Thymus (tissue), 11 donors: Measurements from ENCODE around the gene BSG. TPM values are rescaled to one million over a fixed set of nuclear protein-coding genes. Genes with fewer than 3 reads are reported as not detected.
"Not testable (repeated sequence)": the region's sequence is repeated elsewhere in the genome, so short reads cannot be mapped to it uniquely, and the experiment has no call there.

Source experiments
- DNase-seq, 9 donors: peaks; one replicate each; pipeline ENCODE4 v3.0.0-alpha.2; 2013; ENCODE audit warnings: low spot score in 9 of 9, low read depth in 6 of 9, missing footprints in 1 of 9
- H3K27ac ChIP-seq, 2 donors: one replicate each; pipeline ENCODE4 v1.5.1; 2013; ENCODE audit warnings: control low read depth in 1 of 2, low read depth in 1 of 2, low read length in 1 of 2, mild to moderate bottlenecking in 1 of 2, moderate library complexity in 1 of 2
- H3K27me3 ChIP-seq, 2 donors: one replicate each; pipeline ENCODE4 v1.5.1; 2013; ENCODE audit warnings: low read length in 1 of 2; ENCODE audit not compliant: control insufficient read depth in 2 of 2, insufficient read depth in 1 of 2
- H3K36me3 ChIP-seq, 2 donors: one replicate each; pipeline ENCODE4 v1.5.1; 2013; ENCODE audit warnings: low read length in 1 of 2, mild to moderate bottlenecking in 1 of 2, moderate library complexity in 1 of 2; ENCODE audit not compliant: control insufficient read depth in 2 of 2, insufficient read depth in 2 of 2
- H3K4me1 ChIP-seq, 2 donors: one replicate each; pipeline ENCODE4 v1.5.1; 2013; ENCODE audit warnings: low read length in 2 of 2; ENCODE audit not compliant: control insufficient read depth in 2 of 2, insufficient read depth in 2 of 2
- H3K4me3 ChIP-seq, 2 donors: one replicate each; pipeline ENCODE4 v1.5.1; 2013; ENCODE audit warnings: low read length in 2 of 2, control low read depth in 1 of 2, mild to moderate bottlenecking in 1 of 2
- H3K9me3 ChIP-seq, 2 donors: one replicate each; pipeline ENCODE4 v1.5.1; 2013; ENCODE audit warnings: low read length in 1 of 2, mild to moderate bottlenecking in 1 of 2; ENCODE audit not compliant: control insufficient read depth in 2 of 2, insufficient read depth in 1 of 2
- WGBS: extraction: QIAGEN DNeasy Blood & Tissue Kit; methylation state at CpG from one replicate; pipeline ENCODE4 v1.1.7; 2013; 5-methylcytosine and 5-hydroxymethylcytosine counted together
- polyA plus RNA-seq: library from polyadenylated mRNA; stranded (reverse); fragments of 200-250 nt; gene quantifications from one replicate; pipeline ENCODE4 v1.2.3, GENCODE V29; 2013
- total RNA-seq: library from RNA; stranded (reverse); fragments of 120-200 nt; gene quantifications from one replicate; pipeline ENCODE4 v1.2.4, GENCODE V29; 2013
- donor health status: healthy.

Gene BSG
- total and polyA plus RNA-seq, 2 donors, result 141 to 155 TPM

DNA sequence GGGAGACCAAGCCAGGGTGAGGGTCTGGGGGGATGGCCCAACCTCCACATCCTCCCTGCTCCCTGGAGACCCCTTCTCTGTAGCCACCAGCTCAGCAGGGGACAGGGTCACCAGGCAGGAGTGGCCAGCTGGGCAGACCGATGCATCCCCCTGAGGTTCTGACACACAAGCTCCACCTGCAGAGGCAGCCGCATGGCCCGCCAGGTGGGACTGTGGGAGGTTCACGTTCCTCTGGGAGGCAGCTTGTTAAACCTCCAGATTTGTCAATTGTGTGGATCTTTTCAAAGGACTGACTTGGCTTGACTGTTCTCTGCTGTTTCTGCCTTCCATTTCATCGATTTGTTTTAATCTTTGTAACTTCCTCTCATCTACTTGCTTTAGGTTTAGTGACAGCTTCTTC is 52.9 kb downstream of the BSG start:
- peaks cover 42 to 69% of the 10 kb centered on the region in 2 donors for H3K36me3 ChIP-seq

DNA sequence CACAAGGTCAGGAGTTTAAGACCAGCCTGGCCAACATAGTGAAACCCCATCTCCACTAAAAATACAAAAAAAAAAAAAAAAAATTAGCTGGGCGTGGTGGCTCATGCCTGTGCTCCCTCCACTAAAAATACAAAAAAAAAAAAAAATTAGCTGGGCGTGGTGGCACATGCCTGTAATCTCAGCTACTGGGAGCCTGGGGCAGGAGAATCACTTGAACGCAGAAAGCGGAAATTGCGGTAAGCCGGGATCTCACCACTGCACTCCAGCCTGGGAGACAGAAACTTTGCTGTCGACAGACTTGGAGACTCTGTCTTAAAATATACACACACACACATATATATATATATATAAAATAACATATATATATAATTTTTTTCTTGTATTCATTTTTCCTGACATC is 54.2 kb downstream of the BSG start:
- 97% methylated on average over 7 of the region's 7 CpGs for WGBS
- not testable (repeated sequence) for H3K27me3 ChIP-seq, DNase-seq, H3K9me3 ChIP-seq, H3K4me3 ChIP-seq, H3K27ac ChIP-seq, H3K4me1 ChIP-seq
- peaks cover 47 to 63% of the 10 kb centered on the region in 2 donors for H3K36me3 ChIP-seq

More for the DNA sequence above, 52.9 kb downstream of the BSG start:
- H3K27ac ChIP-seq, result no peak overlapping the region
- H3K4me3 ChIP-seq, result no peak overlapping the region
- no peak for DNase-seq
- H3K27me3 ChIP-seq, result no peaks in the 10 kb centered on the region
- no peaks in the 10 kb centered on the region for H3K9me3 ChIP-seq
- WGBS, result 95% methylated on average over 5 of the region's 5 CpGs
- H3K4me1 ChIP-seq, result no peaks in the 10 kb centered on the region

DNA sequence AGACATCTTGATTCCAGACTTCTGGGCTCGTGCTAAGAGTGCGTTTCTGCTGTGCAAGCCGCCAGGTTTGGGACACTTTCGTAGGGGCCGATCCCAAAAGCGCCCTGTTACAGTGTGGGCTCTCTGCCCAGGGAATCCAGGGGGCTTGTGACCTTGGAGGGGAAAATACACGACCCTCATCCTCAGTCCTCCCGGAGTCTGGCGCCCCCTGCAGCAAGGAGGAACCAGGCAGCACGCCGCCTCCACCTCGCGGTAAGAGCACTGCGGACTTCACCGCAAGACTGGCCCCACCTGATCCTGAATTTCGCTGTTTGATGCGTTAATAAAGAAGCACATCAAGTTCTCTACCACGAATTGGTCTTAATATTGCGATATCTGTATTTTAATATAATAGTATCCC is 55.8 kb downstream of the BSG start:
- peaks cover 0 to 4% of the 10 kb centered on the region in 2 donors for H3K9me3 ChIP-seq
- no peak overlapping the region for H3K27ac ChIP-seq

DNA sequence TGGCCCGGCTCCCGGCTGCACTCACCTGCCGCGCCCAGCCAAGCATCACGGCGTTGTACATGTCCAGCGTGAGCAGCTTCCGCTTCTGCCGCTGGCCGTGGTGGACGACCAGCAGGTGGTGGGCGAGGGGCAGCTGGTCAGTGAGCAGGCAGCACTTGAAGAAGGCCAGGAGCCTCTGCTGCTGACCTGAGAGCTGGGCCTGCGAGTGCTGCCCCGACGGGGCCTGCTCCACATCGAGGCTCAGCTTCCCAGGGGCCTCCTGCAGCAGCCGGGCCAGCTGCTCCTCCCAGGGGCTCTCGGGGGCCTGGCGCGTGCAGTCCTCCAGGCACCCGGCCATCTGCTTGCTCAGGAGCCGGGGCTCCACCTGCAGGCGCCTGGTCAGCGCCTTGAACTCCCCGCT is 57.1 kb downstream of the BSG start:
- 95% methylated on average over 25 of the region's 25 CpGs for WGBS
- H3K4me3 ChIP-seq, H3K9me3 ChIP-seq, H3K27me3 ChIP-seq, H3K27ac ChIP-seq, DNase-seq: not testable (repeated sequence)
- Histone ChIP-seq H3K4me1 (peaks cover 17% of the 10 kb centered on the region in 2 donors), H3K36me3 (peaks cover 34 to 37% of the 10 kb centered on the region in 2 donors)

More for the DNA sequence above, 55.8 kb downstream of the BSG start:
- 93% methylated on average over 19 of the region's 19 CpGs for WGBS
- Histone ChIP-seq H3K4me1 (peaks cover 9% of the 10 kb centered on the region in 2 donors), H3K36me3 (peaks cover 37 to 47% of the 10 kb centered on the region in 2 donors), H3K27me3 (no peaks in the 10 kb centered on the region), H3K4me3 (no peak overlapping the region)
- no peak for DNase-seq

DNA sequence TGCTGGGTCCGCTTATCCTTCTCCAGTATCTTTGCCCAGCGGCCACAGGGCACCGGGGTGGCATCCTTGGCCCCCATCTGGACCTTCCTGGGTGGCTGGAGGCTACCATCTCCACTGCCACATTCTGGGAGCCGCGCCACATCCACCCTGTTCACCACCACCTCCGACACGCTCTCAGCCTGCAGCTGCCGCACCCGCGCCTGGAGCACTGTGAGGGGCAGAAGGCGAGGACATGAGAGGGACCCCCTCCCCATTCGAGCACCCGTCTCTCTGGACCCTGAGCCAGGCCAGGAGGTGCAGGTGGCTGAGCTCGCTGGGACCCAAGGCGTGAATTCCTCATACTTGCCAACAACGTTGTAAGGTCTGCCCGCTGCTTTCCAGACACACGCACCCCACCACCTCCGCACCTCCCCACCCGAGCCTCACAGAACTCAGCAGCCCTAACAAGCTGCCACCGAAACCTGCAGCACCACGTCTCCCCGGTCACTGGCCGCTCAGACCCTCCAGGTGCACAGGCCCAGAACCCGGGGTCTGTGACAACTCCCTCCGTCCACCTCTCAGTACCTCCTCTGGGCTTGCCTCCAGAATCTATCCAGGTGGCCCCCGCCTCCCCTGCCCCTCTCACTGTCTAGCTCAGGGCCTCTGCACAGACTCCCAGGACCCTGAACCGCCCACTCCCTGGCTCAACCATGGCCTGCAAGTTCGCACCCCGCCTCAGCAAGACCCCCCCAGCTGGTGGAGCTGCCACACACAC is 57.7 kb downstream of the BSG start:
- peaks cover 27 to 35% of the 10 kb centered on the region in 2 donors for H3K36me3 ChIP-seq
- H3K4me3 ChIP-seq, result no peak overlapping the region
- H3K4me1 ChIP-seq, result peaks cover 17% of the 10 kb centered on the region in 2 donors
- no peaks in the 10 kb centered on the region for H3K27me3 ChIP-seq
- no peak overlapping the region for H3K27ac ChIP-seq
- DNase-seq, result no peak
- 96% methylated on average over 30 of the region's 30 CpGs for WGBS
- H3K9me3 ChIP-seq, result peaks cover 0 to 5% of the 10 kb centered on the region in 2 donors

DNA sequence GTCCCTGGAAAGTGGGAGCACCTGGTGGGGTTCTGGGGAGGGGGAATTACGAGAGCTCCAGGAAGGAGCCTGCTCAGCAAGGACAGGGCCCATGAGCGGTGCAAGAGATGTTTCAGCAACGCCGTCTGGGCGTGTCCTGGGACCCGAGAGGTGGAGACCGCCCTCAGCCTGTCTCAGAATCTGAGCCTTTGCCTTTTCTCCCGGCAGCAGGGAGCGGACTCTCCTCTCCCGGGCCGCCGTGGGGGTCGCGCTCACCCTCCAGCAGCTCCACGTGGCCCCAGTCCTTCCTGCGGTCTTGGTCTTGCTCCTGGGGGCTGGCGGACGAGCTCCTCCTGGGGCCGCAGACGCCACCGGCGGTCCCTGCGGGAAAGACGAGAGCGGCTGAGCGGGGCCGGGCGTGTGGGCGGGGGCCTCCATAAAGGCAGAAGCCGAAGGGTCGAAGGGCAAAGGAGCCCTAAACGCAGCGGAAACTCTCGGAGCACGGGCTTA is 60.2 kb downstream of the BSG start:
- peak in 2 of 9 donors; percentile 11 to 36 for DNase-seq

More for the DNA sequence above, 60.2 kb downstream of the BSG start:
- peaks cover 23% of the 10 kb centered on the region in 2 donors for H3K36me3 ChIP-seq
- H3K4me1 ChIP-seq, result peaks cover 17% of the 10 kb centered on the region in 2 donors
- H3K4me3 ChIP-seq, result peak overlapping the region; percentile 90 to 91
- peaks cover 0 to 2% of the 10 kb centered on the region in 2 donors for H3K27me3 ChIP-seq
- 10% methylated on average over 35 of the region's 35 CpGs for WGBS
- peak overlapping the region; percentile 43 to 80 for H3K27ac ChIP-seq
- peaks cover 0 to 5% of the 10 kb centered on the region in 2 donors for H3K9me3 ChIP-seq

Other genes starting within 250 kb of the BSG start
- gene MIER2, start 227.8 kb upstream of the BSG start, total RNA-seq, result 8.7 TPM
- gene MIER2, start 227.8 kb upstream of the BSG start, polyA plus RNA-seq, result 24.9 TPM
- 0.38 TPM for gene C2CD4C, start 163.4 kb upstream of the BSG start, total RNA-seq
- gene C2CD4C, start 163.4 kb upstream of the BSG start, polyA plus RNA-seq, result 0.59 TPM
- gene SHC2, start 111.6 kb upstream of the BSG start, total RNA-seq, result 1.1 TPM
- gene SHC2, start 111.6 kb upstream of the BSG start, polyA plus RNA-seq, result 5.2 TPM
- 1.4 TPM for gene MADCAM1, start 76.1 kb upstream of the BSG start, total RNA-seq
- 0.27 TPM for gene MADCAM1, start 76.1 kb upstream of the BSG start, polyA plus RNA-seq
- 20.4 TPM for gene TPGS1, start 65.1 kb upstream of the BSG start, total RNA-seq
- 14.3 TPM for gene TPGS1, start 65.1 kb upstream of the BSG start, polyA plus RNA-seq
- 48.0 TPM for gene CDC34, start 40.8 kb upstream of the BSG start, total RNA-seq
- 72.0 TPM for gene CDC34, start 40.8 kb upstream of the BSG start, polyA plus RNA-seq
- 57.1 TPM for gene GZMM, start 28.5 kb upstream of the BSG start, total RNA-seq
- 28.0 TPM for gene GZMM, start 28.5 kb upstream of the BSG start, polyA plus RNA-seq
- 0.05 TPM for gene HCN2, start 17.3 kb downstream of the BSG start, total RNA-seq
- 0.46 TPM for gene HCN2, start 17.3 kb downstream of the BSG start, polyA plus RNA-seq
- gene POLRMT, start 60.9 kb downstream of the BSG start, total RNA-seq, result 37.0 TPM
- gene POLRMT, start 60.9 kb downstream of the BSG start, polyA plus RNA-seq, result 130 TPM
- not detected for gene FGF22, start 67.3 kb downstream of the BSG start, total RNA-seq
- gene FGF22, start 67.3 kb downstream of the BSG start, polyA plus RNA-seq, result 0.25 TPM
- 16.1 TPM for gene RNF126, start 90.6 kb downstream of the BSG start, total RNA-seq
- gene RNF126, start 90.6 kb downstream of the BSG start, polyA plus RNA-seq, result 38.2 TPM
- gene FSTL3, start 103.8 kb downstream of the BSG start, total RNA-seq, result 3.1 TPM
- gene FSTL3, start 103.8 kb downstream of the BSG start, polyA plus RNA-seq, result 12.5 TPM
- 8.5 TPM for gene PRSS57, start 122.9 kb downstream of the BSG start, total RNA-seq
- 1.1 TPM for gene PRSS57, start 122.9 kb downstream of the BSG start, polyA plus RNA-seq
- 2.2 TPM for gene PALM, start 136.3 kb downstream of the BSG start, total RNA-seq
- 11.7 TPM for gene PALM, start 136.3 kb downstream of the BSG start, polyA plus RNA-seq
- gene MISP, start 178.5 kb downstream of the BSG start, total RNA-seq, result 0.57 TPM
- gene MISP, start 178.5 kb downstream of the BSG start, polyA plus RNA-seq, result 2.4 TPM
- 75.1 TPM for gene PTBP1, start 224.9 kb downstream of the BSG start, total RNA-seq
- 129 TPM for gene PTBP1, start 224.9 kb downstream of the BSG start, polyA plus RNA-seq
- gene PLPPR3, start 249.4 kb downstream of the BSG start, total RNA-seq, result 0.19 TPM
- gene PLPPR3, start 249.4 kb downstream of the BSG start, polyA plus RNA-seq, result 0.16 TPM